SU-DHL-6 (cell line): ENCODE data around the gene ABHD2.

Source experiments
- H2AFZ ChIP-seq: fragments of 200-600 bp; sonication (generic); 2 replicates; pipeline ENCODE4 v1.6.1; 2014; ENCODE audit warnings: low read depth, mild to moderate bottlenecking, moderate library complexity, mixed read lengths, antibody characterized with exemption, low read length; ENCODE audit not compliant: severe bottlenecking
- H3F3A ChIP-seq: fragments of 200-600 bp; shearing (Covaris generic); 2 replicates; pipeline ENCODE4 v1.6.0; 2016; ENCODE audit warnings: antibody characterized with exemption, mild to moderate bottlenecking; ENCODE audit not compliant: insufficient read depth
- H3K27ac ChIP-seq: fragments of 200-600 bp; sonication (generic); 2 replicates; pipeline ENCODE4 v1.5.1; 2016; ENCODE audit warnings: low read depth, mild to moderate bottlenecking, low read length, moderate library complexity, mixed read lengths
- H3K27me3 ChIP-seq: fragments of 200-600 bp; sonication (generic), shearing (Covaris generic); 2 replicates; pipeline ENCODE4 v1.6.0; 2014; ENCODE audit warnings: mild to moderate bottlenecking, low read length
- H3K36me3 ChIP-seq: fragments of 200-600 bp; sonication (generic); 2 replicates; pipeline ENCODE4 v1.6.1; 2014; ENCODE audit warnings: mild to moderate bottlenecking, low read length, mixed read lengths
- H3K4me2 ChIP-seq: fragments of 300-600, 200-600 bp; shearing (Covaris generic), sonication (generic); 2 replicates; pipeline ENCODE4 v1.6.0; 2014; ENCODE audit warnings: low read length, low read depth, mild to moderate bottlenecking; ENCODE audit not compliant: poor library complexity, severe bottlenecking
- H3K4me3 ChIP-seq: fragments of 200-600 bp; sonication (generic); 2 replicates; pipeline ENCODE4 v1.5.1; 2014; ENCODE audit warnings: antibody characterized with exemption, low read length, mild to moderate bottlenecking, mixed read lengths; ENCODE audit not compliant: insufficient read depth, poor library complexity, severe bottlenecking
- H3K79me2 ChIP-seq: fragments of 200-600 bp; sonication (generic); 2 replicates; pipeline ENCODE4 v1.6.1; 2014; ENCODE audit warnings: mild to moderate bottlenecking, low read length, moderate library complexity; ENCODE audit not compliant: insufficient read depth
- H3K9ac ChIP-seq: fragments of 200-600 bp; sonication (generic); 2 replicates; pipeline ENCODE4 v1.7.0; 2014; ENCODE audit warnings: mild to moderate bottlenecking, low read length
- H3K9me2 ChIP-seq: fragments of 200-600 bp; sonication (generic); replicated peaks from 2 replicates; pipeline ENCODE4 v1.6.1; 2014; ENCODE audit warnings: low read length; ENCODE audit not compliant: insufficient read depth
- H3K9me3 ChIP-seq: fragments of 200-600 bp; sonication (generic); 2 replicates; pipeline ENCODE4 v1.6.1; 2014; ENCODE audit warnings: low read length, mixed read lengths; ENCODE audit not compliant: insufficient read depth
- H4K20me1 ChIP-seq: fragments of 200-600 bp; sonication (generic); 2 replicates; pipeline ENCODE4 v1.6.1; 2014; ENCODE audit warnings: low read depth, mild to moderate bottlenecking, antibody characterized with exemption, low read length, moderate library complexity, mixed read lengths
- CTCF ChIP-seq: fragments of 200-600 bp; sonication (generic); IDR thresholded peaks from one replicate; pipeline ENCODE4 v1.5.1; 2017; ENCODE audit warnings: antibody characterized with exemption, mild to moderate bottlenecking, low read length, moderate library complexity; ENCODE audit not compliant: insufficient read depth, poor library complexity, severe bottlenecking
- EZH2phosphoT487 ChIP-seq: fragments of 200-600 bp; sonication (generic), shearing (Covaris generic); conservative IDR thresholded peaks from 2 replicates; pipeline ENCODE4 v1.6.1; 2018; ENCODE audit warnings: mild to moderate bottlenecking, antibody characterized with exemption, low read length, moderate library complexity, mixed read lengths

ABHD2 gene

GRCh38 chr15:89150287-89150686 is 62.0 kb downstream of the ABHD2 start:
- Histone ChIP-seq H4K20me1 (no peaks in the 10 kb centered on the region), H3K27ac (no peak overlapping the region), H3K9ac (no peak overlapping the region), H3K4me3 (no peak overlapping the region), H3K79me2 (no peaks in the 10 kb centered on the region), H2AFZ (no peak overlapping the region), H3F3A (no peaks in the 10 kb centered on the region), H3K4me2 (no peak overlapping the region), H3K27me3 (no peaks in the 10 kb centered on the region), H3K9me3 (no peaks in the 10 kb centered on the region), H3K9me2 (no peaks in the 10 kb centered on the region), H3K36me3 (peaks cover 7% of the 10 kb centered on the region; the same call in 1 of the 2 replicates)
- no peak for TF ChIP-seq EZH2phosphoT487
- no peak for TF ChIP-seq CTCF

GRCh38 chr15:89150762-89151664 is 62.8 kb downstream of the ABHD2 start:
- TF ChIP-seq EZH2phosphoT487: no peak
- Histone ChIP-seq H2AFZ (no peak overlapping the region), H3K27me3 (no peaks in the 10 kb centered on the region), H3K9ac (no peak overlapping the region), H3K9me3 (no peaks in the 10 kb centered on the region), H3K4me2 (no peak overlapping the region), H3F3A (no peaks in the 10 kb centered on the region), H3K36me3 (peaks cover 7% of the 10 kb centered on the region; the same call in 1 of the 2 replicates), H3K27ac (no peak overlapping the region), H3K4me3 (no peak overlapping the region), H3K9me2 (no peaks in the 10 kb centered on the region), H4K20me1 (no peaks in the 10 kb centered on the region), H3K79me2 (no peaks in the 10 kb centered on the region)

- Histone ChIP-seq H3F3A (no peaks in the 10 kb centered on the region), H3K9me2 (no peaks in the 10 kb centered on the region), H3K27ac (no peak overlapping the region), H3K9me3 (no peaks in the 10 kb centered on the region), H3K36me3 (peaks cover 7% of the 10 kb centered on the region; the same call in 1 of the 2 replicates), H3K4me2 (no peak overlapping the region), H2AFZ (no peak overlapping the region), H3K79me2 (no peaks in the 10 kb centered on the region), H3K9ac (no peak overlapping the region), H3K27me3 (no peaks in the 10 kb centered on the region), H4K20me1 (no peaks in the 10 kb centered on the region), H3K4me3 (no peak overlapping the region)
- TF ChIP-seq EZH2phosphoT487 (no peak), CTCF (no peak)
These were observed 66.9 kb downstream of the ABHD2 start for GRCh38 chr15:89155122-89155521.

GRCh38 chr15:89155656-89156055 is 67.4 kb downstream of the ABHD2 start:
- no peaks in the 10 kb centered on the region for H4K20me1 ChIP-seq
- H3K4me2 ChIP-seq: no peak overlapping the region
- H3K9me3 ChIP-seq: no peaks in the 10 kb centered on the region
- no peaks in the 10 kb centered on the region for H3F3A ChIP-seq
- TF ChIP-seq EZH2phosphoT487 (no peak), CTCF (no peak)
- no peaks in the 10 kb centered on the region for H3K79me2 ChIP-seq
- H3K27me3 ChIP-seq: no peaks in the 10 kb centered on the region
- H3K27ac ChIP-seq: no peak overlapping the region
- H3K4me3 ChIP-seq: no peak overlapping the region
- no peak overlapping the region for H2AFZ ChIP-seq
- H3K36me3 ChIP-seq: peaks cover 7% of the 10 kb centered on the region; the same call in 1 of the 2 replicates
- no peak overlapping the region for H3K9ac ChIP-seq
- H3K9me2 ChIP-seq: no peaks in the 10 kb centered on the region
